BLaER1 (cell line): ENCODE data around the gene SIRPB2.
A peak's percentile ranks its signal among the peaks of the same experiment; 100 is the strongest.
"Not testable (repeated sequence)": the region's sequence is repeated elsewhere in the genome, so short reads cannot be mapped to it uniquely, and the experiment has no call there.

Experiments
- H3K27ac ChIP-seq: shearing (Covaris generic); formaldehyde crosslinking; 2 replicates; pipeline ENCODE4 v1.8.1; 2022
- H3K27me3 ChIP-seq: shearing (Covaris generic); formaldehyde crosslinking; 2 replicates; pipeline ENCODE4 v1.8.1; 2022
- H3K36me3 ChIP-seq: shearing (Covaris generic); formaldehyde crosslinking; 2 replicates; pipeline ENCODE4 v1.8.1; 2022
- H3K4me1 ChIP-seq: shearing (Covaris generic); formaldehyde crosslinking; 2 replicates; pipeline ENCODE4 v1.8.1; 2022
- H3K4me2 ChIP-seq: shearing (Covaris generic); formaldehyde crosslinking; 2 replicates; pipeline ENCODE4 v1.8.1; 2022
- H3K4me3 ChIP-seq: shearing (Covaris generic); formaldehyde crosslinking; 2 replicates; pipeline ENCODE4 v1.8.1; 2022
- H3K9ac ChIP-seq: shearing (Covaris generic); formaldehyde crosslinking; 2 replicates; pipeline ENCODE4 v1.8.1; 2022
- H3K9me3 ChIP-seq: shearing (Covaris generic); formaldehyde crosslinking; 2 replicates; pipeline ENCODE4 v1.8.1; 2022
- H4K20me1 ChIP-seq: shearing (Covaris generic); formaldehyde crosslinking; 2 replicates; pipeline ENCODE4 v1.8.1; 2022
- Cebpa-rat ChIP-seq: shearing (Covaris generic); IDR thresholded peaks from 2 replicates; pipeline ENCODE4 v1.8.1; 2022

The SIRPB2 gene

DNA sequence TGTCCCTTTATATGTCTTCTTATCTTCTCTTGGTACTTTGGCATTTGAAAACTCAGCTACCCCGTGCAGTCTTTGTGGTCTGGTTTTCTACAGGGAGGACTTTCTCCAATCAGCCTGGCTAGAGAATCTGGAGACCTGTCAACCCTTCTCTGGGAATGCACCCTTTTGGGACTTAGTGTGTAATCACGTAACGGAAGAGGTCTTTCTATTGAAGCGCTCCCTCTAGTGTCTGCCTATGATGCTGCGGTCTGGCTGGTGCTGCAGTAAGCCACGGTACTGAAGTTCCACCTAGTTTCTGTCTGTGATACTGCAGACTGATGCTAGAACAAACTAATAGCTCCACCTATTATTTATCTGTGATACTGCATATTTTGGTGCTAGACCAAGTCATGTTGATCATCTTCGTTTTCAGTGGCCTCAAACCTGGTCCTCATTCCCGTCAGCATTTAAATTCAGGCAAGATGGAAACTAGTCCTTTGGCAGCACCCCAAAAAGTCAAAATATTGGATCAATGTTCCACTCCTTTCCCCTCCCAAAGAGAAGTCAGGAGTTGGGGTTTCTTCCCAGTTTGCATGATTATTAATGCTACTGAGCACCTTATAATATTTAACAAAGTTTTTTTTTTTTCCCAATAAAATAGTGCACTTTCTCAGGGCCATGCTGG, 12.5 kb upstream of the SIRPB2 start:
- Histone ChIP-seq H3K27ac (no peak overlapping the region), H4K20me1 (no peaks in the 10 kb centered on the region), H3K4me1 (no peaks in the 10 kb centered on the region), H3K4me3 (no peak overlapping the region), H3K9ac (no peak overlapping the region), H3K36me3 (no peaks in the 10 kb centered on the region), H3K27me3 (no peaks in the 10 kb centered on the region), H3K9me3 (no peaks in the 10 kb centered on the region), H3K4me2 (no peak overlapping the region)
- no peak for TF ChIP-seq Cebpa-rat

DNA sequence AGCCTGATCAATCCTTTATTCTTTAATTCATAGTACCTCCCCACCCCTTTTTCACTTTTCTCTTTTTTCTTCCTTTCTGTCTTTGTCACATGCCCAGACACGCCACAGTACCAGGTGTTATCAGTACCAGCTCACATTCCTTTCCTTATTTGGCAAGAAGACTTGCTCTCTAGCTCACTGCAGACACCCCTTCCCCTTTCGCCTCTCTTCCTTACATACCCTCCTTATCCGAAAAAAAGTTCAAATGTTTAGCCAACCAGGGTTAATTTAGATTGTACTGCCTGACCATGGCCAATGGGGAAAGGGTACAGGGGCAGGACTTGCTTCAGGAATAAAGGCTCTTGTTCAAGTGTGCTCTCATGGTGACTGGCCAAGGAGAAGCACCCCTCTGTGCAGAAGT, 9.3 kb upstream of the SIRPB2 start:
- Histone ChIP-seq H3K4me3 (no peak overlapping the region), H4K20me1 (no peaks in the 10 kb centered on the region), H3K9me3 (no peaks in the 10 kb centered on the region), H3K36me3 (no peaks in the 10 kb centered on the region), H3K27ac (no peak overlapping the region), H3K27me3 (no peaks in the 10 kb centered on the region), H3K4me2 (no peak overlapping the region), H3K9ac (no peak overlapping the region), H3K4me1 (no peaks in the 10 kb centered on the region)
- no peak for TF ChIP-seq Cebpa-rat

DNA sequence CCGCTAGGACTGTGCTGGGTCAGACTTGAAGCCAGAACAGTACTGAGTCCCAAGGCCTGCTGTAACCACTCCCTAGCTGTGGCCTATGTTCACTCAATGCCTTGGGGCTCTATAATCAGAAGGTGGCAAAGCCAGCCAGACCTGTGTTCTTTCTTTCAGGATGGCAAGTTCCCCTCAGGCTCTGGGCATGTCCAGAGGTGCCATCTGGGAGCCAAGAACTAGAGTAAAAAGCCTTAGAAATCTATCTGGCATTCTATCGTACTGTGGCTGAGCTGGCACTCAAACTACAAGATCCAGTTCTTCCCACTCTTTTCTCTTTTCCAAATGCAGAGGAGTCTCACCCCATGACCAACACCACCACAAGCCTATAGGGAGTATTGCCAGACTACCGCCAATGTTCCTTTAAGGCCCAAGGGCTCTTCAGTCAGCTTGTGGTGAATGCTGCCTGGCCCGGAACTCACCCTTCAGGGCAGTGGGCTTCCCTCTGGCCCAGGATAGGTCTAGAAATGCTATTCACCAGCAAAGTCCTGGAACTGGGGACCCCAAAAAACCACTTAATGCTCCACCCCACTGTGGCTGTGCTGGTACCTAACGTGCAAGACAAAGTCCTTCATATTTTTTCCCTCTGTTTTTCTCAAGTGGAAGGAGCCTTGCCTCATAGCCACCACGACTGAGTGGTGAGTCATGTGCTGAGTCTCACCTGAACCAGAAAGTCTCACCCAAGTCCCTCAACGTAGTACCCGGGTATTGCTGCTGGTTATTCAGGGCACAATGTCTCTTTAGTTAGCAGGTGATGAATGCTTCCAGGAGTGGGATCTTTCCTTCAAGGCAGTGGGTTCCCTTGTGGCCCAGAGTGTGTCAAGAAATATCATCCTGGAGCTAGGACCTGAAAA, 8.6 kb upstream of the SIRPB2 start:
- no peak overlapping the region for H3K27ac ChIP-seq
- no peak overlapping the region for H3K4me2 ChIP-seq
- no peak for TF ChIP-seq Cebpa-rat
- H3K4me1 ChIP-seq, result peaks cover 7% of the 10 kb centered on the region
- no peaks in the 10 kb centered on the region for H3K9me3 ChIP-seq
- H3K36me3 ChIP-seq, result no peaks in the 10 kb centered on the region
- H4K20me1 ChIP-seq, result no peaks in the 10 kb centered on the region
- H3K9ac ChIP-seq, result no peak overlapping the region
- H3K27me3 ChIP-seq, result no peaks in the 10 kb centered on the region
- H3K4me3 ChIP-seq, result no peak overlapping the region

DNA sequence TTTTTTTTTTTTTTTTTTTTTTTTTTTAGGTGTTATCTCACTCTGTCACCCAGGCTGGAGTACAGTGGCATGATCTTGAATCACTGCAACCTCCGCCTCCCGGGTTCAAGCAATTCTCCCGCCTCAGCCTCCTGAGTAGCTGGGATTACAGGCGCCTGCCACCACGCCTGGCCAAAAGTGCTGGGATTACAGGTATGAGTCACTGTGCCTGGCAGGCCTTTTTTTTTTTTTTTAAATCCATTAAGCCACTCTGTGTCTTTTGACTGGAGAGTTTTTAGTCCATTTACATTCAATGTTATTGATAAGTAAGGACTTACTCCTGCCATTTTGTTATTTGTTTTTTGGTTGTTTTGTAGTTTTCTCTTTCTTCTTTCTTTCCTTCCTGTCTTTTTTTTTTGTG, 6.2 kb upstream of the SIRPB2 start:
- H3K4me1 ChIP-seq, result peaks cover 29% of the 10 kb centered on the region
- not testable (repeated sequence) for H3K9me3 ChIP-seq, H3K36me3 ChIP-seq, H3K4me3 ChIP-seq, H3K27me3 ChIP-seq, H3K9ac ChIP-seq, H3K4me2 ChIP-seq, H3K27ac ChIP-seq, H4K20me1 ChIP-seq

DNA sequence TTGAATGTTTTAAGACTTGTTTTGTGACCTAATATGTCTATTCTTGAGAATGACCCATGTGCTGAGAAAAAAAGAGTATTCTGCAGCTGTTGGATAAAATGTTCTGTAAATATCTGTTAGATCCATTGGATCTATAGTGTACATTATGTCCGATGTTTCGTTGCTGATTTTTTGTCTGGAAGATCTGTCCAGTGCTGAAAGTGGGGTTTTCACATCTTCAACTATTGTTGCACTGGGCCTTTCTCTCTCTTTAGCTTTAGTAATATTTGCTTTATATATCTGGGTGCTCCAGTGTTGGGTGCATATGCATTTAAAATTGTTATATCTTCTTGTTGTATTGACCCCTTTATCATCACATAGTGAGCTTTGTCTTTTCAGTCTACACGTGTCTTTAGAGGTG, 5.7 kb upstream of the SIRPB2 start:
- H3K4me1 ChIP-seq, result peaks cover 33% of the 10 kb centered on the region
- no peak overlapping the region for H3K4me2 ChIP-seq
- H4K20me1 ChIP-seq, result no peaks in the 10 kb centered on the region
- no peaks in the 10 kb centered on the region for H3K9me3 ChIP-seq
- H3K9ac ChIP-seq, result no peak overlapping the region
- H3K27me3 ChIP-seq, result no peaks in the 10 kb centered on the region
- H3K36me3 ChIP-seq, result no peaks in the 10 kb centered on the region
- H3K4me3 ChIP-seq, result no peak overlapping the region
- H3K27ac ChIP-seq, result no peak overlapping the region
- no peak for TF ChIP-seq Cebpa-rat

DNA sequence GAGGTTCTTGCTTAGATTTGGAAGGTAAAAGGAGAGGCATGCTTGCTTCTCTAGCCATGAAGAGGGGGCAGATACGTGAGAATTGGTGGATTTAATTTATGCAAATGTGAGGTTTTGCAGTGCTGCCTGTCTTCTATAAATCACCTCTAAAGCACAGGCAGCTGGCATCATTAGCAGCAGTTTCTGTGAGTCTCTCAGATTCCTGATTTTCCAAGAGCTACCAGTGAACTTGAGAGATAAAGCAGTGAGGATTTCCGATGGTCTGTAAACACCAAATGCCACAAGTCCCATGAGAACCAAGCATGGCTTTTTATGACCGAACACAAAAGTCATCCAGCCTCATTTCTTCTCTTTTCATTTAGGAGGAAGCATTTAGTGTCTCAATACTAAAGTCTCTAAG, 3.2 kb upstream of the SIRPB2 start:
- H3K4me3 ChIP-seq, result no peak overlapping the region
- peaks cover 47% of the 10 kb centered on the region for H3K4me1 ChIP-seq
- no peak overlapping the region for H3K27ac ChIP-seq
- H3K9ac ChIP-seq, result no peak overlapping the region
- peak overlapping the region; percentile 61 for H3K4me2 ChIP-seq
- H4K20me1 ChIP-seq, result no peaks in the 10 kb centered on the region
- no peaks in the 10 kb centered on the region for H3K9me3 ChIP-seq
- H3K27me3 ChIP-seq, result no peaks in the 10 kb centered on the region
- no peak for TF ChIP-seq Cebpa-rat
- no peaks in the 10 kb centered on the region for H3K36me3 ChIP-seq

DNA sequence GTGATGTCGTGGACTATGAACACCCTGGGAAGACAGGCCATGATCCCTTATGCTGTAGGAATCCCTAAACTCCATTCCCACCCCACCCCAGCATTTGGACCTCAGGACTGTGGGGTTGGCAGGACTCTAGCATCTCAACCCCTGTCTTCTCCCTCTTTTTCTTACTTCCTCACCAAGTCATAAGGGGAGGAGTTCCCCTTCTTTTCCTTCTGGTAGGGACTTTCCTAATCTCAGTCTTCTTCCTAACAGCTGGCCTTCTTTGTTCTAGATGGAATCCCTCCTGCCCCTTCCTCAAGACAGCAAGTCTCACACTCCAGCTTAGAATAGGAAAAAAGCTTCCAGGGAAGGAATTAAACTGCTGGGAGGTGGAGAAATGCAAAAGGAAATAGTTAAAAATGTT, 2.3 kb upstream of the SIRPB2 start:
- Histone ChIP-seq H3K9me3 (peaks cover under 1% of the 10 kb centered on the region; the same call in 1 of the 2 replicates), H3K4me1 (peaks cover 47% of the 10 kb centered on the region), H3K4me3 (no peak overlapping the region), H3K27me3 (no peaks in the 10 kb centered on the region), H3K9ac (no peak overlapping the region), H4K20me1 (no peaks in the 10 kb centered on the region), H3K27ac (no peak overlapping the region), H3K4me2 (peak overlapping the region; percentile 61), H3K36me3 (no peaks in the 10 kb centered on the region)
- TF ChIP-seq Cebpa-rat, result no peak

DNA sequence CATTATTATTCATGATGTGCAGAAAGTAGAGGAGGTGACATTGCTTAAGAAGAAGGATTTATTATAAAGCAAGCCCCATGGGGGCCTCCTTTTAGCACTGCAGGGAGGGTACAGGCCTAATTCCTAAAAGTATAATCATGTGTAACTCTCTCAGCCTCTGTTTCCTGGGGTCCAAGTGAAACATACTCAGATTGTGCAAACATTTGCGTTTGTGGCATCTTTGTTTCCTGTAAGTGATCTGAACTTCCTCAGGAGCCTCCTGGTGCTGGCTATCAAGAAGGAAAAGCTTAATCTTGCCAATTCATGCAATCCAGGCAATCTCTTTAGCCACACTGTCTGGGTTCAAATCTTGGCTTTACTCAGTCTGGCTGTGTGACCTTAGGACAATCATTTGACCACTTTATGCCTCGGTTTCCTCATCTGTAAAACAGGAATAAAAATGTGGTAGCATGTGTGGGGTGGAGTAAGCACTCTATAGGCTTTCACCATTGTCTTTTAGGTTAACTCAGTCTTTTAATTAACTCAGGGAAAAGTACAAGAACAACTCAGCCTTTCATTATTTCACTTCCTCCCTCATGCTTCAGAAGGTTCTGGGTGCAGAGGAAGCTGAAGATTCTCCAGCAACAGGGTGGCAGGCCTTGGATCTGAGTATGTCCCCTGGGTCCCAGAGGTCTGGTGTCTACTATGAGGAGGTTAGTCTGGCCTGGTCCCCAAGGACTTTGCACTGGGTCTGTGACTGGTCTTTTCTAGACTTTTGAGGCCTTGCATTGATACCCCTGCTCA, 831 bp upstream of the SIRPB2 start:
- Histone ChIP-seq H4K20me1 (no peaks in the 10 kb centered on the region), H3K27me3 (no peaks in the 10 kb centered on the region), H3K27ac (no peak overlapping the region), H3K4me3 (no peak overlapping the region), H3K4me2 (peak overlapping the region; percentile 62), H3K9me3 (peaks cover 6% of the 10 kb centered on the region), H3K9ac (no peak overlapping the region), H3K4me1 (peaks cover 47% of the 10 kb centered on the region), H3K36me3 (no peaks in the 10 kb centered on the region)
- no peak for TF ChIP-seq Cebpa-rat

DNA sequence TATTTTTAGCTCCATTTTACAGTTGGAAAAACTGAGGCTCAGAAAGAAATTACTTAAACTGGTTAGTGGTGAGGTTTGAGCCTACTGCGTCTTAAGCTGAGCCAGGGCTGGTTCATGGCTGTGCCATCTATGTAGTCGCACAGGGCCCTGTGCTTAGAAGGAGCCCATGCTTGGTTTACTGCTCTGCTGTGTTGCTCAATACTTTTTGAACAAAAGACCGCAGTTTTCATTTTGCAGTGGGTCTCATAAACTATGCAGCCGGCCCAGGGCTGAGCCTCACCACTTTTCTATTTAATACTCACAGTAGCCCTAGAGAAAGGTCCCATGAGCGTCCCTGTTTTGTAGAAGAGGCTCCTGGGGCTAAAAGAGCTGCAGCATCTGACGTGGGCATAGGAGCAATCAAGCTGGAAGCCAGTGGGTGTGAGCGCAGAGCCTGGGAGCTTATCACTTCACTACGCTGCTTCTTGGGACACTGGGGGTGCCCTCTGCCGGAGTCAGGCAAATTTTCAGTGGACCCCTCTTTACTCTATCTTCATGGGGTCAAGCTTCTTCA, 501 bp downstream of the SIRPB2 start:
- Histone ChIP-seq H3K27ac (no peak overlapping the region), H3K4me2 (peak overlapping the region; percentile 62), H3K27me3 (no peaks in the 10 kb centered on the region)

More for the DNA sequence above, 501 bp downstream of the SIRPB2 start:
- Histone ChIP-seq H3K4me1 (peaks cover 47% of the 10 kb centered on the region), H3K9me3 (peaks cover 6% of the 10 kb centered on the region), H3K9ac (no peak overlapping the region), H3K4me3 (no peak overlapping the region), H3K36me3 (no peaks in the 10 kb centered on the region), H4K20me1 (no peaks in the 10 kb centered on the region)
- no peak for TF ChIP-seq Cebpa-rat
